GM12892 (cell line): ENCODE data around the gene MED12L.

Experiments used
- POLR2A ChIP-seq: IDR thresholded peaks from 2 replicates; pipeline ENCODE4 v1.6.1; 2011; ENCODE audit warnings: low read depth, low read length, control low read depth
- POLR2AphosphoS5 ChIP-seq: IDR thresholded peaks from 2 replicates; pipeline ENCODE4 v1.6.1; 2011; ENCODE audit warnings: low read depth, low read length, control low read depth
- TAF1 ChIP-seq: IDR thresholded peaks from 2 replicates; pipeline ENCODE4 v1.6.1; 2011; ENCODE audit warnings: low read depth, mild to moderate bottlenecking, control low read depth, low read length, borderline replicate concordance

DNA sequence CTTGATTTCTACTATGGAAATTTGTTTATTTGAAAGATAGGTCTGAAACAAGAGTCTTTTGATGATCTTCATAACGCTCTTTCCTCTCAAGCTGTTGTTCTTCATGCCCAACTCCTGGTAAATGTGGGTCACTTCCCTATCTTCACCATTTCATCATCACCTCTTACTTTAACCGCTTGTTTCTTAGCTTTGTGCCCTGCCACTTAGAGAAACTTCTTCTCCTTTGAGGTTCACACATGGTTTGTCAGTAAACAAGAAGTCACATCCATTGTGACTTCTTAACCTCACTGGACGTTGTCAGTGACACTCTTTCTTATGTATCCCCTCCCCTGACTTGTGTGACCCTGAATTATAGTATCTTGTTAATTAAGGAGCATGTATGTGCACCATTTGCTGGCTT, 260.8 kb downstream of the MED12L start:
- TF ChIP-seq POLR2A: no peak
- TF ChIP-seq POLR2AphosphoS5: no peak
- no peak for TF ChIP-seq TAF1
